Activated CD4-positive, CD25-positive, alpha-beta regulatory T cell (primary cell): Measurements from ENCODE around the gene NAALAD2.
"Not testable (repeated sequence)": the region's sequence is repeated elsewhere in the genome, so short reads cannot be mapped to it uniquely, and the experiment has no call there.

Source experiments
- DNase-seq, 4 experiments: peaks; one replicate each; lab custom pipeline; 2025; lab: John Stamatoyannopoulos, UW

Gene NAALAD2

DNA sequence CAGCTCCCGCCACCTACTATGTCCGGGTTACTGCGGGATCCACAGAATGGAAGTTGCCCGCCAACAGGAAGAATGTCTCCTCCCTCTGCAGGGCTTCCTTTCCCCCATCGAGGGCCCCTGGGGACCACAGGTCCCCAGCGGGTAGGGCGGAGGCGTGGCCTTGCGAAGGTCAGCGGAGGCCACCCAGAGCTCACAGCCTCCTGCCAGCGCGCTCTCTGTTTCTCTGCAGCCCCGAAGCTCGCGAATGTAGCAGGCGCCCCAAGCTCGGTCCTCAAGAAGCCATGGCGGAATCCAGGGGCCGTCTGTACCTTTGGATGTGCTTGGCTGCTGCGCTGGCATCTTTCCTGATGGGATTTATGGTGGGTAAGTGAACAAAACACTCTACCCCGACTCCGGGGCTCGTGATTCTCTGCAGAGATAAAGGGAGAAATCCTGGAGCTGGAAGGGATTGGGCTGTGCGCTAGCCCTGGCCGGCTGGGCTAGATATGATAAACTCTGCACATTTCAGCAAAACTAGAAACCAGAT is at the start of gene NAALAD2:
NAALAD2 (plus strand) TSS at position 186 of the 526 bp plus-strand sequence; CDS start at position 282, 96 bp downstream.
- DNase-seq: no peak

DNA sequence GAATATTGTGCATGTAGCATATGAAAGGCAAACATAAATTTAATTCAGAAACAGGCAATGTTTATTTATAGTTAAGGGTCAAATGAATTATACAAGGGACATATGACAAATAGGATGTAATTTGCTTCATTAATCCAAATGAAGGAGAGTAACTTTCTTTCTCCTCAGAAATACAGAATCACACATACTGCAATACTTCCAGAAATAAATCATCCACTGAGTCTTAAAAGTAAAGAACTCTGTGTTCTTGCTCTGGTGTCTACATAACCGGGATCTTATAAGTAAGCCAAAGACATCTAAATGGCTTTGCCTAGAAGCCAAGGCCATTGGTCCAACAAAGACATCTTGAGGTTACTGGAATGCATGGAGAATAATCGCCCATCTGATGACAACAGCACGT is 48.8 kb upstream of the NAALAD2 start, which contains the start of gene UBTFL1:
UBTFL1 (plus strand) TSS at position 301 of the 400 bp plus-strand sequence; CDS start at position 301, 0 bp downstream.
- not testable (repeated sequence) for DNase-seq

DNA sequence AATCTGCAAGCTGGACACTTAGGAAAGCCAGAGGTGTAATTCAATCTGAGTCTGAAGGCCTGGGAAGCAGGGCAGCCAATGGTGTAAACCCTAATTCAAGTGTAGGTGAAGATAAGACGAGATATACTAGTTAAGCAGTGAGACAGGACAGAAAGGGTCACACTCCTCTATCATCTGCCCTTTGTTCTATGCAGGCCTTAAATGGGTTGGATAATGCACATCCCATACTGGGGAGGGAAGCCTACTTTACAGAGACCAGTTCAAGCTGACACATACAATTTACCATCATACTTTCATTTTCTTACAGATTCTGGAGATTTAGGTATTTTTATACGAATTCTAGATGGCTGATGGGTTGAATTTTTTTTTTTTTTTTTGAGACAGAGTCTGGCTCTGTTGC is 45.7 kb upstream of the NAALAD2 start:
- DNase-seq: not testable (repeated sequence)

- DNase-seq: not testable (repeated sequence)
Observed at GRCh38 chr11:90095230-90095924, 39.1 kb upstream of the NAALAD2 start.

GRCh38 chr11:90098261-90098660 is 36.2 kb upstream of the NAALAD2 start:
- DNase-seq: not testable (repeated sequence)

DNA sequence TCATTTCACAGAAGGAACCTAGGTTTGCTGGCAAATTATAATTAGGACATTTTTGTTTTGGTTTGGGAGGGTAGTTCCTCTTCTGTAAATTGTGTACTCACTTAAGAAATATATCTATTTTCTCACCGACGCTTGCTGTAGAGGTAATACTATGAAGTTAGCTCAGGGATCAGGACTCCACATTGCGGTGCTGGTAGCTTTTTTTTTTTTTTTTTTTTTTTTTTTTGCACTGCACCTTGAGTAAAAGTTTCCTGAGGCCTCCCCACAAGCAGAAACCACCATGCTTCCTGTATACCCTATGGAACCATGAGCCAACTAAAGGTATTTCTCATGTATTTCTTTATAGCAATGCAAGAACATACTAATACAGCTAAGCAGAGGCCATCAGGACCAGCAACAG is 34.0 kb upstream of the NAALAD2 start:
- DNase-seq: no peak

DNA sequence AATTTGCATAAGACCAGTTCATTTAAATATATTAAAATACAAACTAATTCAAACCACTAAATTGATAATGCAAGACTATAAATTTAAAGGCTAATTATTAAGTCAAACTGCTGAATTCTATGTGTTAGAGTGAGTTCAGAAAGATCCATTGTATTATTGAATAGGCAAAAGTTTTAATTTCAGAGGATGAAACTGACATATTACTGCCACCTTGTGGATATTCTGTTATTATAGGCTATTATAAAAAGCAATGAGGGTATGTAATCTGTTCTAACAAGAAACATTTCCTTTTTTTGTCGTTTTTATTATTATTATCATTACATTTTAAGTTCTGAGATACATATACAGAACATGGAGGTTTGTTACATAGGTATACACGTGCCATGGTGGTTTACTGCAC is 20.9 kb upstream of the NAALAD2 start:
- no peak for DNase-seq

DNA sequence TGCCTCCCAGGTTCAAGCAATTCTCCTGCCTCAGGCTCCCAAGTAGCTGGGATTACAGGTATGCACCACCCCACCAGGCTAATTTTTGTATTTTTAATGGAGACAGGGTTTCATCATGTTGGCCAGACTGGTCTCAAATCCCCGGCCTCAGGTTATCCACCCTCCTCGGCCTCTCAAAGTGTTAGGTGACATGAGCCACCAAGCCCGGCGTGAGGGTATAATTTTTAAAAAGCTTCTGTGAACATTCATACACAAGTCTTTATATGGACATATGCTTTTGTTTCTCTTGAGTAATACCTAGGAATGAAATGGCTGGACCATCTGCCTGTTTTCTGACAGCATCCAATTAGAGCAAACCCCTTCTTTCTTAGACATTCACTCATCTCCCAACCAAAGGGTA is 14.3 kb upstream of the NAALAD2 start:
- no peak for DNase-seq

GRCh38 chr11:90124371-90124770 is 10.1 kb upstream of the NAALAD2 start:
- no peak for DNase-seq

DNA sequence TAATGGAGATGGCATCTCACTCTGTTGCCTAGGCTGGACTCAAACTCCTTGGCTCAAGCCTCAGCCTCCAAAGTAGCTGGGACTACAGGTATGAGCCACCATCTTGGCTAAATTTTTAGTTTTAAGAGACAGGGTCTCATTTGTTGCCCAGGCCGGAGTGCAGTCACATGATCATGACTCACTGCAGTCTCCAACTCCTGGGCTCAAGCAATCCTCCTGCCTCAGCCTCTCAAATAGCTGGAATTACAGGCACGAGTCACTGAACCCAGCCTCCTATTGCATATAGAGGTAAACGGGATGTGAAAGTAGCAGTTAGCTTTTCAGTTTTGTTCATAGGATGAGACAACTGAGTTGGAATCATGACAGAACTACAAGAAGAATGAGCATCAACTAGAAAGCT is 9.5 kb upstream of the NAALAD2 start:
- DNase-seq: no peak

DNA sequence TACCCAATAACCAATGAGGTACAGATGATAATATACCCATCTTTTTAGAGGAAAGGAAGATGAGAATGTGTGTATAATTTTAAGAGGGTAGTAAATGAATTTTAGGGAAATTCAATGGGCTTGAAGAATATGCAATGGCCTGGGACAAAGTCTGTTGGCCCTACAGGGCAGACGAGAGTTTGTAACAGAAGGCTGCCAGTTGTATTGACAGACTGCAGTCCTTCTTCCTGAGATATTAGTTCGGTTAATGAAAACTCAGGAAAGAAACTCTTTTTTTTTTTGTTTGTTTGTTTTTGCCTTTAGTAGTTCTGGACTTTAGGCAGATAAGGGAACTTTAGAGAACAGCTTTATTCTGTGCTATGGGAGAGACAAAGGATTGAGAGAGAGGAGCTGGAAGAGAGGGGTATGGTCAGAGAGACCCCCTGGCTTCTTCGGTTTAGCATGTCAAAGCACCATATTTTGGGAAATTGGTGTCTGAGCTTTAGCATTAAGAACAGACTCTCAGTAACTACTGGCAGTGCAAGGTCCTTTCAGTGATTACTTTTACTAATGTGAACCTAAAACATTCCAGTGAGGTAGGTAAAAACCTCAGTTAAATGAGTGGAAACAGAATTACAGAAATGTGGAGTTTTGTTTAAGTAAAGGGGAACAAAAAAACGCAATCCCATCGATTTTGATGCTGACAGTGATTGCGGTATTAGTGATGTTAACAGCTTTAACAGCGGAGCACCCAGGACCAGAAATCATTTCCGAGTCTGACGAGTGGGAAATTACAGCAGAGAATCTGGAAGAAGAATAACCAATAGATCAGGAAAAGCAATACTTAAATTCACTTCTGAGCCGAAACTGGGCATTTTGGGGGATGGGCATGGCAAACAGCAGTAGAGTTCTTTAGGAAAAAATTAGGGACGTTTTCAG is 644 bp upstream of the NAALAD2 start:
- DNase-seq: no peak

- DNase-seq: no peak
Observed at GRCh38 chr11:90135016-90135415, 553 bp downstream of the NAALAD2 start.

DNA sequence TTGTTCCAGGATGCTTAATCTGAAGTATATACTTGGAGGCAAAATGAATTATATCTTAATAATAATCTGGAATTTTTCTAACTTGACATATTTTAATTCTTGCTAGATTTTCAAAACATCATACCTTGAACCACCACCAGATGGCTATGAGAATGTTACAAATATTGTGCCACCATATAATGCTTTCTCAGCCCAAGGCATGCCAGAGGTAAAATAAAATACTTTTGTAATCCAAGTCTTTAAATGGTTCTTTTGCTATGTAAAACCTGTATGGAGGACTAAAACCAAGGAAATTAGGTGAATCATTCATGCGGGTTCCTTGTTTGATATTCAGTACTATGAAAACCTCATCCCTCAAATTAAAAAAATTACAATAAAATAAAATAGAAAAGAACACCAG is 14.4 kb downstream of the NAALAD2 start:
- no peak for DNase-seq

- not testable (repeated sequence) for DNase-seq
Observed at GRCh38 chr11:90166982-90167573, 32.6 kb downstream of the NAALAD2 start.

- not testable (repeated sequence) for DNase-seq
Observed at GRCh38 chr11:90167704-90168103, 33.2 kb downstream of the NAALAD2 start.

DNA sequence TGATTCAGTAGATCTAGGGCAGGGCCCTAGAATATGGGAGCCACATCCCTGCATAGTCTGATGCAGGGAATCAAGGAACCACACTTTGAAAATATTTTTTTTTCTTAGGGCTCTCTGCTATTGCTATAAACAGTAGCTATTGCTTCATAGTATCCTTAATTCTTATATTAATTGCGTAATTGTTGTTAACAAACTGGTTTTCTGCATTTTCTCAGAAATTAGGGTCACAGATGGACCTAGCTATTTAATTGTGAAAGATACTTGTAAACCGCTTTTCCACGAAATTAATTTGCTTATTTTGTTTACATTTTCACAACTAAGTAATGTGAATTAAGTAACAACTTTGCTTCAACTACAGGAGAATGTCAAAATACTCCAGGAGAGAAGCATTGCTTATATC is 34.1 kb downstream of the NAALAD2 start:
- DNase-seq: no peak

DNA sequence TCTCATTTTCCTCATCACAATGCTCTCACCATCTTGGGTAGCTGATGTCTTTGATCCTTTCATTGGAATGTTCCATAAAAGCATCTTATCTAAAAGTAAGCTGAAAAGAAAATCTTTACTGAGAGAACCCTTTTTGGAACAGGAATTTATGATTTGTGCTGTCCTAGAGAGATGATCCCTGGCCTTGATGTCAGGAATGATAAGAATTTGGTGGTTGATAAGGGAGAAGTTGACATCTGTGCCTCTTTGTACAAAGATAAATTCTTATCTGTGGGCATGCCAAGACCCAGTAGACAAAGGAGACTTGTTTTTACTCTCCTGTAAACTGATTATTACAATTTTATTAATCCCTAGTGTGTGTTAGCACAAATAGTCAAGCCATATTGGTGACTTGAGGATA is 36.9 kb downstream of the NAALAD2 start:
- DNase-seq: no peak

DNA sequence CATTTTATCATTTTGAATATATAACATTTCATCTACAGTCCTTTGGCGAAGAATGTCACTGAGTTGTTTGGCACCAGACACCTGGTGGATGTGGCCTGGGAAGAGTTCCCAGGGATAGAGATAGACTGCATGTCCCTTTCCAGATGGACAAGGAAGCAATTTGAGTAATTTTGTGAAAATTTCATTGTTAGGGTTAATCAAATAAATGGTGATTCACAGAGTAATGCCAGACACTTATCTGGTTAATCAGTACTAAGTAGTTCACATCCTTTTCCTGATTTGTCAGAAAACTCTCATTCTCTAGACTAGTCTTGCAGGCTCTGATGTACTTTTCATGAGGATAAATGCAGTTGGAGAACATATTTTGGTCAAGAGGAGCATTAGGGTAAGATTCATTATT is 41.6 kb downstream of the NAALAD2 start:
- DNase-seq: no peak

- DNase-seq: no peak
Observed at GRCh38 chr11:90178751-90179150, 44.3 kb downstream of the NAALAD2 start.

GRCh38 chr11:90179923-90180322 is 45.5 kb downstream of the NAALAD2 start:
- DNase-seq: no peak

- DNase-seq: no peak
Observed at GRCh38 chr11:90187839-90188238, 53.4 kb downstream of the NAALAD2 start.

DNA sequence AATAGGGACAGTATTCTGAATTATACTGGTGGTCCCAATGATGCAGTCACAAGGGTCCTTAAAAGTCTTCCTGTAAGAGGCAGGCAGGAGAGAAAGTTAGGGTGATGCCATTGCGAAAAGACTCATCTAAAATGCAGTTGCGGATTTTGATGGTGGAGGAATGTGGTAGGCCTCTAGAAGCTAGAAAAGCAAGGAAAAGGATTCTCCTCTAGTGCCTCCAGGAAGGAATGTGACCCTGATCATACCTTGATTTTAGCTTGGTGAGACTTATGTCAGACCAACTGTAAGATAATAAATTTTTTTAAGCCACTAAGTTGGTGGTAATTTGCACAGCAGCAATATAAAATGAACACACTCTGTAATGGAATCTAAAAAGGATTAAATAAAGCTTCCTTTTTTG is 54.5 kb downstream of the NAALAD2 start:
- DNase-seq: no peak
